K562 (cell line): ENCODE results near the gene MYO1D. TPM values are rescaled to one million over a fixed set of nuclear protein-coding genes. Genes with fewer than 3 reads are reported as not detected.

Source experiments
- ASH1L ChIP-seq: fragments of 450-650 bp; IDR thresholded peaks from 2 replicates; pipeline ENCODE4 v1.6.1; 2018; ENCODE audit warnings: borderline replicate concordance, mild to moderate bottlenecking, low read depth; ENCODE audit not compliant: partially characterized antibody
- BRF1 ChIP-seq: IDR thresholded peaks from 3 replicates; pipeline ENCODE4 v1.6.1; 2011; ENCODE audit warnings: borderline replicate concordance, mild to moderate bottlenecking; ENCODE audit not compliant: insufficient read length; ENCODE audit errors: extremely low read depth
- CBX5 ChIP-seq: IDR thresholded peaks from 2 replicates; pipeline ENCODE4 v1.6.1; 2014; ENCODE audit warnings: low read depth, borderline replicate concordance
- DDX20 ChIP-seq: fragments of 450-650 bp; IDR thresholded peaks from 2 replicates; pipeline ENCODE4 v1.6.1; 2016; ENCODE audit warnings: missing genetic modification characterization, low read depth, mild to moderate bottlenecking, missing compliant biosample characterization, moderate library complexity
- E2F5 ChIP-seq: sonication (generic); formaldehyde crosslinking; IDR thresholded peaks from 2 replicates; pipeline ENCODE4 v1.8.0; 2022; ENCODE audit warnings: mild to moderate bottlenecking, missing genetic modification reagents
- EZH2 ChIP-seq: IDR thresholded peaks from 2 replicates; pipeline ENCODE4 v1.6.1; 2012; ENCODE audit warnings: low read depth, mild to moderate bottlenecking, inconsistent platforms, low read length, borderline replicate concordance
- FOS ChIP-seq: IDR thresholded peaks from 3 replicates; pipeline ENCODE4 v1.6.1; 2011; ENCODE audit not compliant: insufficient read length; ENCODE audit errors: extremely low read depth
- GATAD2A ChIP-seq: fragments of 450-650 bp; IDR thresholded peaks from 2 replicates; pipeline ENCODE4 v1.6.1; 2017
- HOXB6 ChIP-seq: fragments of 250-450 bp; sonication (Bioruptor Pico); IDR thresholded peaks from 2 replicates; pipeline ENCODE4 v1.5.1; 2022; ENCODE audit warnings: mild to moderate bottlenecking, borderline replicate concordance
- JUN ChIP-seq, 2 experiments: sonication (generic) in 1 of 2; formaldehyde crosslinking in 1 of 2; IDR thresholded peaks; 2 replicates each; pipeline versions ENCODE4 v1.6.1 to v1.8.0; 2012 to 2022; ENCODE audit warnings: borderline replicate concordance in 2 of 2, mild to moderate bottlenecking in 2 of 2, improper control_type of control experiment in 1 of 2, low read depth in 1 of 2, low read length in 1 of 2, missing genetic modification reagents in 1 of 2
- KAT2B ChIP-seq: IDR thresholded peaks from one replicate; pipeline ENCODE4 v1.6.1; 2012; ENCODE audit warnings: low read depth, mild to moderate bottlenecking, control low read depth, inconsistent platforms, low read length, moderate library complexity
- NBN ChIP-seq: fragments of 450-650 bp; IDR thresholded peaks from 2 replicates; pipeline ENCODE4 v1.6.1; 2016; ENCODE audit warnings: low read depth, mild to moderate bottlenecking
- NONO ChIP-seq, 2 experiments: fragments of 200-400 bp in 1 of 2; fragments of 450-650 bp in 1 of 2; formaldehyde crosslinking in 1 of 2; IDR thresholded peaks; 2 replicates each; pipeline ENCODE4 v1.6.1; 2017; ENCODE audit warnings: low read depth in 2 of 2, mild to moderate bottlenecking in 2 of 2, moderate library complexity in 2 of 2, low read length in 1 of 2
- POLR3G ChIP-seq: IDR thresholded peaks from 2 replicates; pipeline ENCODE4 v1.6.1; 2011; ENCODE audit not compliant: insufficient read length, insufficient replicate concordance; ENCODE audit errors: extremely low read depth
- TAF9B ChIP-seq: fragments of 450-650 bp; IDR thresholded peaks from 2 replicates; pipeline ENCODE4 v1.6.1; 2018; ENCODE audit warnings: mild to moderate bottlenecking; ENCODE audit not compliant: partially characterized antibody
- TBL1XR1 ChIP-seq, 2 experiments: IDR thresholded peaks; 2 replicates each; pipeline ENCODE4 v1.6.1; 2012; ENCODE audit warnings: improper control_type of control experiment in 2 of 2, low read length in 2 of 2, mild to moderate bottlenecking in 1 of 2
- TEAD1 ChIP-seq, 2 experiments: fragments of 450-650 bp in 1 of 2; sonication (generic) in 1 of 2; formaldehyde crosslinking; IDR thresholded peaks; 2 replicates each; pipeline versions ENCODE4 v1.4.0 to v1.8.0; 2020 to 2022; ENCODE audit warnings: mild to moderate bottlenecking in 2 of 2, missing genetic modification reagents in 1 of 2
- THAP12 ChIP-seq: fragments of 250-450 bp; sonication (Bioruptor Pico); IDR thresholded peaks from 2 replicates; pipeline ENCODE4 v1.9.0; 2021; ENCODE audit warnings: mild to moderate bottlenecking, inconsistent platforms
- TSHZ1 ChIP-seq: fragments of 250-450 bp; sonication (Bioruptor Pico); IDR thresholded peaks from 2 replicates; pipeline ENCODE4 v1.4.0; 2020; ENCODE audit warnings: mild to moderate bottlenecking, moderate library complexity
- ZEB2 ChIP-seq: fragments of 450-650 bp; IDR thresholded peaks from 2 replicates; pipeline ENCODE4 v1.6.1; 2016
- ZNF263 ChIP-seq: sonication (generic); formaldehyde crosslinking; IDR thresholded peaks from 2 replicates; pipeline ENCODE4 v1.8.0; 2022; ENCODE audit warnings: mild to moderate bottlenecking, missing genetic modification reagents, borderline replicate concordance
- ZNF431 ChIP-seq: sonication (generic); formaldehyde crosslinking; IDR thresholded peaks from 2 replicates; pipeline ENCODE4 v1.8.0; 2022; ENCODE audit warnings: mild to moderate bottlenecking, missing genetic modification reagents
- polyA plus RNA-seq, 8 experiments: library from polyadenylated mRNA; depleted of rRNA in 4 of 8; stranded (reverse) in 5 of 8; unstranded in 3 of 8; fragments of >200 nt; fragmentation: Nextera tagmentation in 2 of 8; fragmentation: Illumina TruSeq in 1 of 8; extraction: Ambion mirVana in 2 of 8; extraction: Trizol in 1 of 8; gene quantifications; 2 replicates each; pipeline versions ENCODE4 v1.2.1 to v1.2.3, GENCODE V29; 2011 to 2014; ENCODE audit warnings: inconsistent platforms in 1 of 8, missing spikeins in 1 of 8
- total RNA-seq, 7 experiments: library from RNA; depleted of rRNA in 6 of 7; stranded (reverse); fragments of >200 nt in 6 of 7; fragmentation: Illumina TruSeq in 2 of 7; extraction: Trizol in 2 of 7; gene quantifications; 2 replicates each; pipeline versions ENCODE4 v1.2.1 to v1.2.3, GENCODE V29; 2011 to 2021; ENCODE audit warnings: low replicate concordance in 1 of 7

The MYO1D gene
- total and polyA plus RNA-seq, 9 of the 15 experiments (the other 6 are each of a cell fraction or from before 2014, with no cell fraction given): 2.1 to 71.2 (median 45.4) TPM

- TF ChIP-seq NONO (IDR thresholded peaks at IDR 0.05; ENCODE audit: low read depth in 2 of 2, low read length in 1 of 2): no peak
- TF ChIP-seq TSHZ1 (CRISPR knock-in tag): no peak
- TF ChIP-seq ASH1L: no peak
- no peak for TF ChIP-seq E2F5 (CRISPR knock-in tag)
- no peak; the same call in 1 of the 2 replicates for TF ChIP-seq ZNF263 (CRISPR knock-in tag)
- TF ChIP-seq CBX5: 0 out of 2 replicates have a peak, but pooled peaks have one; percentile 50
- TF ChIP-seq EZH2: no peak
- no peak for TF ChIP-seq POLR3G
- TF ChIP-seq GATAD2A: no peak
- TF ChIP-seq DDX20 (tag): no peak
- peak; percentile 37 for TF ChIP-seq TAF9B
- no peak for TF ChIP-seq KAT2B
- no peak for TF ChIP-seq FOS
- peak; percentile 54; the same call in 1 of the 2 replicates for TF ChIP-seq NBN
- TF ChIP-seq ZNF431 (CRISPR knock-in tag): no peak
- no peak for TF ChIP-seq TBL1XR1 (IDR thresholded peaks at IDR 0.05; ENCODE audit: low read length in 2 of 2)
- TF ChIP-seq TEAD1 (CRISPR knock-in tag; IDR thresholded peaks at IDR 0.05): no peak
- TF ChIP-seq HOXB6: no peak
- TF ChIP-seq ZEB2: no peak; the same call in 1 of the 2 replicates
- TF ChIP-seq THAP12 (CRISPR knock-in tag): no peak
- no peak; the same call in 1 of the 2 replicates for TF ChIP-seq JUN (IDR thresholded peaks at IDR 0.05; ENCODE audit: borderline replicate concordance, low read depth, low read length)
- no peak for TF ChIP-seq JUN (CRISPR knock-in tag; IDR thresholded peaks at IDR 0.05; ENCODE audit: borderline replicate concordance)
- TF ChIP-seq BRF1: no peak
Measured at GRCh38 chr17:32912218-32912897, 35.4 kb upstream of the MYO1D start (continued).
